Endothelial cell of umbilical vein (primary cell): ENCODE results near the gene CUL3. TPM values are rescaled to one million over a fixed set of nuclear protein-coding genes. Genes with fewer than 3 reads are reported as not detected.

Experiments used
- BruUV-seq: library from RNA; stranded (reverse); fragments of 400-500 nt; replicated peaks from 2 replicates; lab custom pipeline; 2021; lab: Mats Ljungman, UMichigan
- CTCF ChIA-PET: fragments of 300-600, 350-600 bp; sonication (Branson Sonifier 250); formaldehyde crosslinking; loops from one replicate; lab custom pipeline; 2021; ENCODE audit warnings: antibody characterized with exemption, inconsistent platforms; lab: Charles Lee
- POLR2A ChIA-PET: fragments of 300-600, 350-600 bp; sonication (Branson Sonifier 250); formaldehyde crosslinking; loops from one replicate; lab custom pipeline; 2021; ENCODE audit warnings: antibody characterized with exemption, inconsistent platforms; lab: Charles Lee
- DNase-seq: peaks from one replicate; pipeline ENCODE4 v3.0.0-alpha.2; 2011; ENCODE audit warnings: low read depth, low spot score
- FAIRE-seq: peaks from 2 replicates; lab custom pipeline; 2011; peaks lifted over from hg19 to GRCh38; lab: Jason Lieb, UNC
- H2AFZ ChIP-seq: 2 replicates; pipeline ENCODE4 v1.6.0; 2012; ENCODE audit warnings: low read depth, low read length, control low read depth, inconsistent platforms
- H3K27ac ChIP-seq: 2 replicates; pipeline ENCODE4 v1.5.1; 2011; ENCODE audit warnings: low read depth, mild to moderate bottlenecking, control low read depth, low read length, moderate library complexity; ENCODE audit not compliant: insufficient read depth
- H3K27me3 ChIP-seq, 2 experiments: 2 replicates each; pipeline versions ENCODE4 v1.6.0 to v1.6.1; 2011; ENCODE audit warnings: low read length in 2 of 2, mixed read lengths in 1 of 2; ENCODE audit not compliant: control insufficient read depth in 2 of 2, insufficient read depth in 2 of 2
- H3K36me3 ChIP-seq, 2 experiments: 2 replicates in 1 of 2; 3 replicates in 1 of 2; pipeline ENCODE4 v1.5.1; 2011; ENCODE audit warnings: low read length in 2 of 2, mild to moderate bottlenecking in 1 of 2, moderate library complexity in 1 of 2; ENCODE audit not compliant: control insufficient read depth in 2 of 2, insufficient read depth in 2 of 2; ENCODE audit errors: extremely low read depth in 1 of 2
- H3K4me1 ChIP-seq: 3 replicates; pipeline ENCODE4 v1.5.1; 2011; ENCODE audit warnings: mild to moderate bottlenecking, low read length; ENCODE audit not compliant: control insufficient read depth, insufficient read depth; ENCODE audit errors: extremely low read depth
- H3K4me2 ChIP-seq: 2 replicates; pipeline ENCODE4 v1.6.1; 2011; ENCODE audit warnings: low read length, control low read depth, mixed read lengths; ENCODE audit not compliant: insufficient read depth
- H3K4me3 ChIP-seq, 3 experiments: fragments of 200-600 bp in 1 of 3; sonication (generic), shearing (Covaris generic) in 1 of 3; replicated peaks in 1 of 3; 2 replicates each; pipeline ENCODE4 v1.5.1; 2011 to 2016; ENCODE audit warnings: control low read depth in 3 of 3, low read length in 3 of 3, mild to moderate bottlenecking in 2 of 3, inconsistent platforms in 1 of 3, low read depth in 1 of 3, moderate library complexity in 1 of 3; ENCODE audit not compliant: insufficient read depth in 1 of 3
- H3K79me2 ChIP-seq: 2 replicates; pipeline ENCODE4 v1.6.0; 2012; ENCODE audit warnings: low read length, inconsistent platforms; ENCODE audit not compliant: control insufficient read depth, insufficient read depth
- H3K9ac ChIP-seq: replicated peaks from 2 replicates; pipeline ENCODE3; 2011; ENCODE audit warnings: low read length, control low read depth; ENCODE audit not compliant: insufficient read depth; ENCODE audit errors: extremely low read depth
- H3K9me1 ChIP-seq: replicated peaks from 3 replicates; pipeline ENCODE4 v1.6.0; 2011; ENCODE audit warnings: mild to moderate bottlenecking, low read length; ENCODE audit not compliant: control insufficient read depth, insufficient read depth; ENCODE audit errors: extremely low read depth
- H3K9me3 ChIP-seq: replicated peaks from 2 replicates; pipeline ENCODE4 v1.5.1; 2012; ENCODE audit warnings: low read length, inconsistent platforms; ENCODE audit not compliant: control insufficient read depth, insufficient read depth
- H4K20me1 ChIP-seq: replicated peaks from 2 replicates; pipeline ENCODE3; 2011; ENCODE audit warnings: mild to moderate bottlenecking, low read length; ENCODE audit not compliant: control insufficient read depth, insufficient read depth; ENCODE audit errors: extremely low read depth
- EZH2 ChIP-seq: IDR thresholded peaks from 2 replicates; pipeline ENCODE4 v1.6.1; 2012; ENCODE audit warnings: borderline replicate concordance, low read depth, mild to moderate bottlenecking, moderate library complexity, low read length, inconsistent platforms; ENCODE audit not compliant: severe bottlenecking
- GATA2 ChIP-seq: IDR thresholded peaks from 2 replicates; pipeline ENCODE4 v1.7.0; 2011; ENCODE audit warnings: low read depth, mild to moderate bottlenecking, moderate library complexity, mixed read lengths, low read length; ENCODE audit not compliant: insufficient read length, insufficient read depth
- JUN ChIP-seq: IDR thresholded peaks from 2 replicates; pipeline ENCODE4 v1.6.1; 2011; ENCODE audit warnings: borderline replicate concordance, low read depth; ENCODE audit not compliant: insufficient read length, insufficient read depth
- MYC ChIP-seq: IDR thresholded peaks from one replicate; pipeline ENCODE4 v1.6.1; 2011; ENCODE audit warnings: mild to moderate bottlenecking, low read depth, low read length
- POLR2A ChIP-seq: IDR thresholded peaks from 2 replicates; pipeline ENCODE4 v1.6.1; 2012; ENCODE audit warnings: low read depth, mild to moderate bottlenecking, control low read depth, low read length
- POLR2AphosphoS5 ChIP-seq: IDR thresholded peaks from 2 replicates; pipeline ENCODE4 v1.6.1; 2012; ENCODE audit warnings: low read depth, mild to moderate bottlenecking, control low read depth, low read length, moderate library complexity; ENCODE audit not compliant: insufficient read depth
- dilution Hi-C: fragments of 300-500 bp; cut with MboI; formaldehyde crosslinking; loops from one replicate; pipeline ENCODE4 v1.15.0; 2019; ENCODE audit warnings: low sequenced_read_pairs; ENCODE audit not compliant: extremely low pct_ligation_motif_present
- intact Hi-C: fragments of 100-400 bp; cut with micrococcal nuclease; formaldehyde crosslinking; loops from one replicate; pipeline ENCODE4 v1.10.0; 2022
- polyA plus RNA-seq, 4 experiments: library from polyadenylated mRNA; depleted of rRNA in 3 of 4; stranded (reverse) in 3 of 4; unstranded in 1 of 4; fragments of >200 nt; gene quantifications; 2 replicates each; pipeline versions ENCODE4 v1.2.1 to v1.2.3, GENCODE V29; 2011 to 2012; ENCODE audit warnings: missing spikeins in 1 of 4
- total RNA-seq: library from RNA; stranded (reverse); gene quantifications from 2 replicates; pipeline ENCODE4 v1.2.3, GENCODE V29; 2021
- TF ChIP-seq, protein P1 (sequence below), 2 donors: IDR thresholded peaks; 1 replicate in 1 of 2; 2 replicates in 1 of 2; pipeline ENCODE4 v1.5.1; 2011; ENCODE audit warnings: low read length in 2 of 2, mild to moderate bottlenecking in 2 of 2, moderate library complexity in 2 of 2, control low read depth in 1 of 2, inconsistent platforms in 1 of 2, low read depth in 1 of 2; ENCODE audit not compliant: insufficient read depth in 1 of 2; ENCODE audit errors: extremely low read depth in 1 of 2
- TF ChIP-seq, protein P2 (sequence below): IDR thresholded peaks from 2 replicates; pipeline ENCODE4 v1.6.1; 2011; ENCODE audit not compliant: insufficient read depth, insufficient read length

Gene CUL3
- total and polyA plus RNA-seq, 2 donors (not counting 3 experiments of a cell fraction or from before 2014, with no cell fraction given): 22.7 to 82.3 TPM

DNA sequence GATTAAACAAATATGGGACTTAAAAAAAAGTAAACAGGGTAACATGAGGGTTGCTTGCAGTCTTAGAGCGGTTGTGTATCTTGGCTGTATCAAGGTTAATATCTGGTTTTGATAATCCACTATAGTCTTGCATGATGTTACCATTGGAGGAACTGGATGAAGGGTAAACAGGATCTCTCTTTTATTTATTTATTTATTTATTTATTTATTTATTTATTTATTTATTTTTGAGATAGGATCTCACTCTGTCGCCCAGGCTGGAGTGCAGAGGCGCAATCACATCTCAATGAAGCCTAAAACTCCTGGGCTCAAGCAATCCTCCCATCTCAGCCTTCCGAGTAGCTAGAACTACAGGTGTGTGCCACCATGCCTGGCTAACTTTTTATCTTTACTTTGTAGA is 140.4 kb downstream of the CUL3 start:
- TF ChIP-seq POLR2AphosphoS5 (no peak), POLR2A (no peak), GATA2 (no peak), MYC (no peak), EZH2 (no peak), JUN (no peak)
- TF ChIP-seq, protein P1, sequence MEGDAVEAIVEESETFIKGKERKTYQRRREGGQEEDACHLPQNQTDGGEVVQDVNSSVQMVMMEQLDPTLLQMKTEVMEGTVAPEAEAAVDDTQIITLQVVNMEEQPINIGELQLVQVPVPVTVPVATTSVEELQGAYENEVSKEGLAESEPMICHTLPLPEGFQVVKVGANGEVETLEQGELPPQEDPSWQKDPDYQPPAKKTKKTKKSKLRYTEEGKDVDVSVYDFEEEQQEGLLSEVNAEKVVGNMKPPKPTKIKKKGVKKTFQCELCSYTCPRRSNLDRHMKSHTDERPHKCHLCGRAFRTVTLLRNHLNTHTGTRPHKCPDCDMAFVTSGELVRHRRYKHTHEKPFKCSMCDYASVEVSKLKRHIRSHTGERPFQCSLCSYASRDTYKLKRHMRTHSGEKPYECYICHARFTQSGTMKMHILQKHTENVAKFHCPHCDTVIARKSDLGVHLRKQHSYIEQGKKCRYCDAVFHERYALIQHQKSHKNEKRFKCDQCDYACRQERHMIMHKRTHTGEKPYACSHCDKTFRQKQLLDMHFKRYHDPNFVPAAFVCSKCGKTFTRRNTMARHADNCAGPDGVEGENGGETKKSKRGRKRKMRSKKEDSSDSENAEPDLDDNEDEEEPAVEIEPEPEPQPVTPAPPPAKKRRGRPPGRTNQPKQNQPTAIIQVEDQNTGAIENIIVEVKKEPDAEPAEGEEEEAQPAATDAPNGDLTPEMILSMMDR (IDR thresholded peaks at IDR 0.05; ENCODE audit: extremely low read depth in 1 of 2, insufficient read depth in 1 of 2, low read depth in 1 of 2, low read length in 2 of 2): no peak
- TF ChIP-seq, protein P2, sequence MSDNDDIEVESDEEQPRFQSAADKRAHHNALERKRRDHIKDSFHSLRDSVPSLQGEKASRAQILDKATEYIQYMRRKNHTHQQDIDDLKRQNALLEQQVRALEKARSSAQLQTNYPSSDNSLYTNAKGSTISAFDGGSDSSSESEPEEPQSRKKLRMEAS: no peak
- intact Hi-C loops: no loop called here
- ChIA-PET POLR2A (no interaction called here), CTCF (interaction anchor here (1.2 to 1.3 kb wide), 2 partner anchors 47 to 57 kb away, joined by 3 to 4 read pairs; no protein-coding TSS in a partner anchor)
- Histone ChIP-seq H3K79me2 (no peaks in the 10 kb centered on the region), H3K36me3 (no peaks in the 10 kb centered on the region), H4K20me1 (no peaks in the 10 kb centered on the region), H3K4me3 (no peak overlapping the region), H3K4me1 (peaks cover 24% of the 10 kb centered on the region), H3K27me3 (no peaks in the 10 kb centered on the region), H3K9me3 (no peaks in the 10 kb centered on the region), H3K9me1 (no peaks in the 10 kb centered on the region), H3K4me2 (no peak overlapping the region), H2AFZ (no peak overlapping the region), H3K9ac (no peak overlapping the region), H3K27ac (no peak overlapping the region)
- DNase-seq (no peak), FAIRE-seq (no peak)
- dilution Hi-C loops: no loop called here
- no TSS peak for BruUV-seq
